IMR-90 (cell line): ENCODE results near the gene KMT2C. TPM values are rescaled to one million over a fixed set of nuclear protein-coding genes. Genes with fewer than 3 reads are reported as not detected.

Experiments
- ATAC-seq: fragments of 200-7000 bp; cut with Tn5 transposase; 2 replicates; pipeline ENCODE4 v1.9.1; 2020; ENCODE audit warnings: low read depth, mild to moderate bottlenecking, moderate library complexity
- BruUV-seq: library from RNA; stranded (reverse); fragments of 400-500 nt; replicated peaks from 2 replicates; lab custom pipeline; 2021; lab: Mats Ljungman, UMichigan
- CTCF ChIA-PET: fragments of 300-600 bp; formaldehyde crosslinking; extraction: SDS; loops from one replicate; lab custom pipeline; 2021; ENCODE audit warnings: antibody characterized with exemption; lab: Yijun Ruan, JAX
- POLR2A ChIA-PET: fragments of 300-600 bp; sonication (Branson Sonifier 250); formaldehyde crosslinking; loops from one replicate; lab custom pipeline; 2022; ENCODE audit warnings: antibody characterized with exemption; ENCODE audit not compliant: unreplicated experiment; lab: Charles Lee
- DNase-seq: peaks from one replicate; pipeline ENCODE4 v3.0.0; 2013
- H2AFZ ChIP-seq: replicated peaks from 2 replicates; pipeline ENCODE3; 2013; ENCODE audit warnings: low read length, mild to moderate bottlenecking; ENCODE audit not compliant: poor library complexity
- H2AK5ac ChIP-seq: 2 replicates; pipeline ENCODE4 v1.6.1; 2013; ENCODE audit warnings: low read depth, low read length, inconsistent platforms
- H2AK9ac ChIP-seq: replicated peaks from 2 replicates; pipeline ENCODE3; 2013; ENCODE audit warnings: mild to moderate bottlenecking, low read depth, low read length, moderate library complexity; ENCODE audit not compliant: poor library complexity
- H2BK120ac ChIP-seq: 2 replicates; pipeline ENCODE4 v1.6.1; 2013; ENCODE audit warnings: low read depth, low read length, inconsistent platforms
- H2BK15ac ChIP-seq: 3 replicates; pipeline ENCODE4 v1.6.1; 2013; ENCODE audit warnings: low read depth, low read length, inconsistent platforms
- H2BK20ac ChIP-seq: 2 replicates; pipeline ENCODE4 v1.6.1; 2013; ENCODE audit warnings: low read depth, mild to moderate bottlenecking, inconsistent platforms, low read length, moderate library complexity
- H2BK5ac ChIP-seq: 2 replicates; pipeline ENCODE4 v1.6.1; 2013; ENCODE audit warnings: mild to moderate bottlenecking, low read depth, low read length, inconsistent platforms; ENCODE audit not compliant: poor library complexity, severe bottlenecking
- H3K14ac ChIP-seq: replicated peaks from 2 replicates; pipeline ENCODE4 v1.6.1; 2013; ENCODE audit warnings: low read depth, low read length, inconsistent platforms
- H3K18ac ChIP-seq: 2 replicates; pipeline ENCODE4 v1.6.1; 2013; ENCODE audit warnings: low read depth, low read length, control low read depth
- H3K23ac ChIP-seq: 2 replicates; pipeline ENCODE4 v1.6.1; 2013; ENCODE audit warnings: low read depth, low read length, inconsistent platforms
- H3K27ac ChIP-seq: 2 replicates; pipeline ENCODE4 v1.5.1; 2013; ENCODE audit warnings: mild to moderate bottlenecking, control low read depth, low read length; ENCODE audit not compliant: insufficient read depth
- H3K27me3 ChIP-seq: 2 replicates; pipeline ENCODE4 v1.6.1; 2013; ENCODE audit warnings: low read length; ENCODE audit not compliant: control insufficient read depth, insufficient read depth
- H3K36me3 ChIP-seq: 2 replicates; pipeline ENCODE4 v1.6.1; 2013; ENCODE audit warnings: low read length, mixed read lengths; ENCODE audit not compliant: control insufficient read depth, insufficient read depth
- H3K4ac ChIP-seq: 2 replicates; pipeline ENCODE4 v1.6.1; 2013; ENCODE audit warnings: low read depth, low read length, inconsistent platforms
- H3K4me1 ChIP-seq: 2 replicates; pipeline ENCODE4 v1.6.1; 2013; ENCODE audit warnings: low read length, mixed read lengths; ENCODE audit not compliant: control insufficient read depth, insufficient read depth
- H3K4me2 ChIP-seq: 2 replicates; pipeline ENCODE4 v1.6.1; 2013; ENCODE audit warnings: low read depth, mild to moderate bottlenecking, control low read depth, low read length, moderate library complexity
- H3K4me3 ChIP-seq: 2 replicates; pipeline ENCODE4 v1.5.1; 2013; ENCODE audit warnings: low read depth, mild to moderate bottlenecking, control low read depth, low read length, moderate library complexity; ENCODE audit not compliant: insufficient read depth
- H3K56ac ChIP-seq: 2 replicates; pipeline ENCODE4 v1.6.1; 2013; ENCODE audit warnings: low read length, inconsistent platforms; ENCODE audit not compliant: insufficient read depth; ENCODE audit errors: extremely low read depth
- H3K79me1 ChIP-seq, 2 experiments: 2 replicates each; pipeline ENCODE4 v1.6.1; 2013; ENCODE audit warnings: low read length in 2 of 2, inconsistent platforms in 1 of 2, low read depth in 1 of 2
- H3K9ac ChIP-seq: 2 replicates; pipeline ENCODE4 v1.6.1; 2013; ENCODE audit warnings: low read depth, low read length, control low read depth
- H3K9me1 ChIP-seq: 2 replicates; pipeline ENCODE4 v1.6.1; 2013; ENCODE audit warnings: low read length, inconsistent platforms; ENCODE audit not compliant: insufficient read depth
- H3K9me3 ChIP-seq: 2 replicates; pipeline ENCODE4 v1.6.1; 2013; ENCODE audit warnings: low read length; ENCODE audit not compliant: control insufficient read depth, insufficient read depth
- H4K20me1 ChIP-seq: 2 replicates; pipeline ENCODE4 v1.6.1; 2013; ENCODE audit warnings: low read length, inconsistent platforms; ENCODE audit not compliant: insufficient read depth
- H4K5ac ChIP-seq: 2 replicates; pipeline ENCODE4 v1.6.1; 2013; ENCODE audit warnings: mild to moderate bottlenecking, low read depth, low read length, control low read depth
- H4K8ac ChIP-seq, 2 experiments: 2 replicates each; pipeline ENCODE4 v1.6.1; 2013; ENCODE audit warnings: low read depth in 2 of 2, low read length in 2 of 2, control low read depth in 1 of 2, inconsistent platforms in 1 of 2
- H4K91ac ChIP-seq: 2 replicates; pipeline ENCODE4 v1.6.1; 2013; ENCODE audit warnings: low read depth, low read length, inconsistent platforms; ENCODE audit not compliant: insufficient read depth
- FOS ChIP-seq: fragments of 150-350 bp; IDR thresholded peaks from 2 replicates; pipeline ENCODE4 v1.6.1; 2016; ENCODE audit warnings: low read depth, low read length
- WGBS, 2 experiments: methylation state at CpG; one replicate each; pipeline versions ENCODE4 v1.1.5 to v1.1.7; 2013; ENCODE audit warnings: missing lambda C conversion rate in 2 of 2; ENCODE audit not compliant: insufficient read length in 1 of 2; ENCODE audit errors: extremely low coverage in 2 of 2; 5-methylcytosine and 5-hydroxymethylcytosine counted together
- dilution Hi-C: fragments of 300-500 bp; cut with HindIII; formaldehyde crosslinking; loops from one replicate; pipeline ENCODE4 v1.14.3; 2018; ENCODE audit warnings: low sequenced_read_pairs; ENCODE audit not compliant: unreplicated experiment
- in situ Hi-C: fragments of 300-500 bp; cut with MboI; formaldehyde crosslinking; loops from 3 replicates; pipeline ENCODE4 v1.14.3; 2019; ENCODE audit warnings: low sequenced_read_pairs, inconsistent platforms, mixed read lengths
- intact Hi-C: fragments of 100-400 bp; cut with micrococcal nuclease; formaldehyde crosslinking; loops from 2 replicates; pipeline ENCODE4 v1.10.0; 2022
- polyA plus RNA-seq, 3 experiments: library from polyadenylated mRNA; depleted of rRNA; stranded (reverse); fragments of >200 nt; gene quantifications; 2 replicates each; pipeline ENCODE4 v1.2.3, GENCODE V29; 2012; ENCODE audit warnings: low replicate concordance in 1 of 3
- total RNA-seq: library from RNA; depleted of rRNA; stranded (reverse); fragments of >200 nt; gene quantifications from 2 replicates; pipeline ENCODE4 v1.2.3, GENCODE V29; 2012

KMT2C gene
- total and polyA plus RNA-seq, 2 of the 4 experiments (the other 2 are of a cell fraction) = 8.0 to 23.3 TPM

GRCh38 chr7:152189061-152189460 is 246.7 kb downstream of the KMT2C start:
- WGBS, 2 experiments = no CpG with 5 or more reads among the region's 2 CpGs
- intact Hi-C loops (loop anchor here (5.0 kb wide), 2 partner anchors 37 to 518 kb away; no protein-coding TSS in a partner anchor), in situ Hi-C loops (no loop called here), dilution Hi-C loops (no loop called here)
- no peak overlapping the region for H3K27ac ChIP-seq
- no peak overlapping the region for H4K5ac ChIP-seq
- peaks cover 0 to 7% of the 10 kb centered on the region in 2 experiments; a peak in 3 of 4 replicates for H3K79me1 ChIP-seq
- H2AFZ ChIP-seq = no peak overlapping the region
- peaks cover 2% of the 10 kb centered on the region; the same call in 1 of the 2 replicates for H3K4me1 ChIP-seq
- H3K14ac ChIP-seq = no peak overlapping the region
- H3K9me1 ChIP-seq = no peaks in the 10 kb centered on the region
- H3K4ac ChIP-seq = no peak overlapping the region
- no peak for DNase-seq
- no peak for ATAC-seq
- no peak overlapping the region for H2BK5ac ChIP-seq
- no peak overlapping the region for H2BK120ac ChIP-seq
- TF ChIP-seq FOS = no peak
- ChIA-PET POLR2A (no interaction called here), CTCF (no interaction called here)
- no peak overlapping the region for H3K56ac ChIP-seq
- H3K27me3 ChIP-seq = no peaks in the 10 kb centered on the region
- no peak overlapping the region for H4K8ac ChIP-seq
- no peak overlapping the region for H2BK20ac ChIP-seq
- no TSS peak for BruUV-seq
- no peak overlapping the region for H3K4me2 ChIP-seq
- no peak overlapping the region for H2BK15ac ChIP-seq
- H3K9me3 ChIP-seq = no peaks in the 10 kb centered on the region
- H4K91ac ChIP-seq = no peak overlapping the region
- H3K23ac ChIP-seq = no peak overlapping the region
- H2AK5ac ChIP-seq = no peak overlapping the region
- H4K20me1 ChIP-seq = no peaks in the 10 kb centered on the region
- H3K36me3 ChIP-seq = peaks cover 37% of the 10 kb centered on the region
- no peak overlapping the region for H3K9ac ChIP-seq
- no peak overlapping the region for H3K18ac ChIP-seq
- H2AK9ac ChIP-seq = no peak overlapping the region
- no peak overlapping the region for H3K4me3 ChIP-seq
